ENCODE measurements around the gene PUM2. TPM values are rescaled to one million over a fixed set of nuclear protein-coding genes. Genes with fewer than 3 reads are reported as not detected.
A peak's percentile ranks its signal among the peaks of the same experiment; 100 is the strongest.

PUM2 gene
- total RNA-seq, 1 experiment from 2014 or later: 85.6 TPM

DNA sequence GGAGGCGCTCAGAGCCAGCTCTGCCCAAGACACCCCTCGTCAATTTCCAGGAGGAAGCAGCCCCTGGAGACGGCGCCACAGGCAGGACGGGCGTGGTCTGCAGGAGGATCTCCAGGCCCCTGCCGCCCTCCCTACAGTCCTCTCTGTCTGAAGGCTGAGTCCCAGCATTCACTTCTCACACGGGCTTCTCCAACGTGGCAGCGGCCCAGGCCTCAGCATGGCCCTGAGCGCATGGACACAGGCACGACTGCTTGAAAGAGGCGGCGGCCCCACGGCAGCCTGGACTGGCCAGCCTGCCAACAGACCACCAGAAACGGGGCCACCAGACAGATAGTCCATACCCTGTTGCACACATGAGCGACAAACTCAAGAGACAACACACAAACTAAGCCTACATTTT lies 149.0 kb downstream of the PUM2 start:
- Histone ChIP-seq H3K27me3 (ENCODE audit: control insufficient read depth, insufficient read depth, low read length) (no peaks in the 10 kb centered on the region), H3K36me3 (ENCODE audit: control insufficient read depth, insufficient read depth, low read length) (no peaks in the 10 kb centered on the region), H3K4me3 (ENCODE audit: low read depth in 2 of 2, low read length in 2 of 2) (no peak overlapping the region), H3K27ac (ENCODE audit: low read length) (no peak overlapping the region), H3K4me1 (ENCODE audit: control insufficient read depth, insufficient read depth, low read length) (peaks cover 3% of the 10 kb centered on the region), H3K9me3 (ENCODE audit: control insufficient read depth, insufficient read depth, low read depth, low read length) (no peaks in the 10 kb centered on the region)
- TF ChIP-seq, protein P1, sequence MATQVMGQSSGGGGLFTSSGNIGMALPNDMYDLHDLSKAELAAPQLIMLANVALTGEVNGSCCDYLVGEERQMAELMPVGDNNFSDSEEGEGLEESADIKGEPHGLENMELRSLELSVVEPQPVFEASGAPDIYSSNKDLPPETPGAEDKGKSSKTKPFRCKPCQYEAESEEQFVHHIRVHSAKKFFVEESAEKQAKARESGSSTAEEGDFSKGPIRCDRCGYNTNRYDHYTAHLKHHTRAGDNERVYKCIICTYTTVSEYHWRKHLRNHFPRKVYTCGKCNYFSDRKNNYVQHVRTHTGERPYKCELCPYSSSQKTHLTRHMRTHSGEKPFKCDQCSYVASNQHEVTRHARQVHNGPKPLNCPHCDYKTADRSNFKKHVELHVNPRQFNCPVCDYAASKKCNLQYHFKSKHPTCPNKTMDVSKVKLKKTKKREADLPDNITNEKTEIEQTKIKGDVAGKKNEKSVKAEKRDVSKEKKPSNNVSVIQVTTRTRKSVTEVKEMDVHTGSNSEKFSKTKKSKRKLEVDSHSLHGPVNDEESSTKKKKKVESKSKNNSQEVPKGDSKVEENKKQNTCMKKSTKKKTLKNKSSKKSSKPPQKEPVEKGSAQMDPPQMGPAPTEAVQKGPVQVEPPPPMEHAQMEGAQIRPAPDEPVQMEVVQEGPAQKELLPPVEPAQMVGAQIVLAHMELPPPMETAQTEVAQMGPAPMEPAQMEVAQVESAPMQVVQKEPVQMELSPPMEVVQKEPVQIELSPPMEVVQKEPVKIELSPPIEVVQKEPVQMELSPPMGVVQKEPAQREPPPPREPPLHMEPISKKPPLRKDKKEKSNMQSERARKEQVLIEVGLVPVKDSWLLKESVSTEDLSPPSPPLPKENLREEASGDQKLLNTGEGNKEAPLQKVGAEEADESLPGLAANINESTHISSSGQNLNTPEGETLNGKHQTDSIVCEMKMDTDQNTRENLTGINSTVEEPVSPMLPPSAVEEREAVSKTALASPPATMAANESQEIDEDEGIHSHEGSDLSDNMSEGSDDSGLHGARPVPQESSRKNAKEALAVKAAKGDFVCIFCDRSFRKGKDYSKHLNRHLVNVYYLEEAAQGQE (IDR thresholded peaks at IDR 0.05; ENCODE audit: insufficient read depth in 1 of 2, low read depth in 2 of 2, low read length in 1 of 2): no peak
- no peak for TF ChIP-seq POLR2AphosphoS5 (IDR thresholded peaks at IDR 0.05; ENCODE audit: low read depth, low read length)
- TF ChIP-seq, protein P2, sequence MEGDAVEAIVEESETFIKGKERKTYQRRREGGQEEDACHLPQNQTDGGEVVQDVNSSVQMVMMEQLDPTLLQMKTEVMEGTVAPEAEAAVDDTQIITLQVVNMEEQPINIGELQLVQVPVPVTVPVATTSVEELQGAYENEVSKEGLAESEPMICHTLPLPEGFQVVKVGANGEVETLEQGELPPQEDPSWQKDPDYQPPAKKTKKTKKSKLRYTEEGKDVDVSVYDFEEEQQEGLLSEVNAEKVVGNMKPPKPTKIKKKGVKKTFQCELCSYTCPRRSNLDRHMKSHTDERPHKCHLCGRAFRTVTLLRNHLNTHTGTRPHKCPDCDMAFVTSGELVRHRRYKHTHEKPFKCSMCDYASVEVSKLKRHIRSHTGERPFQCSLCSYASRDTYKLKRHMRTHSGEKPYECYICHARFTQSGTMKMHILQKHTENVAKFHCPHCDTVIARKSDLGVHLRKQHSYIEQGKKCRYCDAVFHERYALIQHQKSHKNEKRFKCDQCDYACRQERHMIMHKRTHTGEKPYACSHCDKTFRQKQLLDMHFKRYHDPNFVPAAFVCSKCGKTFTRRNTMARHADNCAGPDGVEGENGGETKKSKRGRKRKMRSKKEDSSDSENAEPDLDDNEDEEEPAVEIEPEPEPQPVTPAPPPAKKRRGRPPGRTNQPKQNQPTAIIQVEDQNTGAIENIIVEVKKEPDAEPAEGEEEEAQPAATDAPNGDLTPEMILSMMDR (IDR thresholded peaks at IDR 0.05): no peak
- TF ChIP-seq TCF7L2 (IDR thresholded peaks at IDR 0.05; ENCODE audit: low read depth, low read length): no peak
- TF ChIP-seq SIN3A (IDR thresholded peaks at IDR 0.05; ENCODE audit: borderline replicate concordance, insufficient read depth, low read depth, low read length): no peak
- intact Hi-C loops (cut with micrococcal nuclease; ENCODE audit: unreplicated experiment): no loop called here
- ChIA-PET POLR2A (no interaction called here), CTCF (no interaction called here)
- DNase-seq (ENCODE audit: low read depth, low spot score) (no peak), ATAC-seq (no peak)
- in situ Hi-C loops (cut with HindIII; ENCODE audit: low pct_unique_long_range_greater_than_20kb, low sequenced_read_pairs): no loop called here
- BruUV-seq (replicated peaks): TSS peak; percentile 96

DNA sequence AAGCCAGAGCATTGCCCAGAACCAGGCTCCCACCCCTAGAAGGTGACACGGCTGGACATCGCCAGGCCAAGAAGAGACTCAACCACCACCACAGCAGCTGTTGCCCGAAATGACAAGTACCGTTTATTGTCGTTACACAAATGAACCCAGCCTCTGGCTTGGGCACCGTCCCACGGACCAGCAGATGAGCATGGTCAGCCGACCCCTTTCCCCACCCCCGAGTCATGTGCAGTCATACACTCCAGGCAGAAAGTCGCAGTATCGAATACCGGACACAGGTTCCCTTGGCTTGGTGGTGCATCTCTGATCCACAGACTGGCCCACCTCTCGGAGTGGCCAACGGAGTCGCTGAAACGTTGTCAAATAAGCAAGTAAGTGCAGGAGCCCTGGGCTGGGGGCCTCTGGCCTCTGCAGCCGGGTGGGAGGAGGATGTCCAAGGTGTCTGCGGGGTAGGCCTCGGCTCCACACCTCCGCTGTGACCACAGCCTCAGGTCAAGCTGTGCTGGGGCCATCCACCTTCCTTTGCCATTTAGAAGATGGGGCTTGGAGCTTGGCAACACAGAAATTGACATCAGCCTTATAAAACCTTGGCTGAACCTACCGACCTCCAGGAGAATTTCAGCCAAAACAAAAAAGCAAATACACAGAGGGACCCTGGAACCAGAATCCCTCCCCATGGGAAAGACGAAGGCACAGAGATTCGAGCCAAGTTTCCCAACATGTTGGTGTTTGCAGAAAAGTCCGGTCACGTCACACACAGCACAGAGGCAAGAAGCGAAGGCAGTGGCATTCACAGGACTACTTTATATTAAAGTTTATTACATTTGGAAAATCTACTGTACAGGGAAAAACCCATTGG lies 149.7 kb downstream of the PUM2 start:
- Histone ChIP-seq H3K36me3 (ENCODE audit: control insufficient read depth, insufficient read depth, low read length) (no peaks in the 10 kb centered on the region), H3K4me1 (ENCODE audit: control insufficient read depth, insufficient read depth, low read length) (no peaks in the 10 kb centered on the region), H3K27me3 (ENCODE audit: control insufficient read depth, insufficient read depth, low read length) (no peaks in the 10 kb centered on the region), H3K9me3 (ENCODE audit: control insufficient read depth, insufficient read depth, low read depth, low read length) (no peaks in the 10 kb centered on the region), H3K4me3 (ENCODE audit: low read depth in 2 of 2, low read length in 2 of 2) (no peak overlapping the region), H3K27ac (ENCODE audit: low read length) (no peak overlapping the region)
- intact Hi-C loops (cut with micrococcal nuclease; ENCODE audit: unreplicated experiment) (no loop called here), in situ Hi-C loops (cut with HindIII; ENCODE audit: low pct_unique_long_range_greater_than_20kb, low sequenced_read_pairs) (no loop called here)
- ChIA-PET CTCF (no interaction called here), POLR2A (no interaction called here)
- TF ChIP-seq TCF7L2 (IDR thresholded peaks at IDR 0.05; ENCODE audit: low read depth, low read length) (no peak), SIN3A (IDR thresholded peaks at IDR 0.05; ENCODE audit: borderline replicate concordance, insufficient read depth, low read depth, low read length) (no peak), POLR2AphosphoS5 (IDR thresholded peaks at IDR 0.05; ENCODE audit: low read depth, low read length) (no peak)
- TF ChIP-seq, protein P1 (IDR thresholded peaks at IDR 0.05; ENCODE audit: insufficient read depth in 1 of 2, low read depth in 2 of 2, low read length in 1 of 2): no peak
- TF ChIP-seq, protein P2 (IDR thresholded peaks at IDR 0.05): no peak
- no peak for ATAC-seq
- no TSS peak for BruUV-seq (replicated peaks)
- no peak for DNase-seq (ENCODE audit: low read depth, low spot score)
